ENCODE measurements around the gene TPM1. TPM values are rescaled to one million over a fixed set of nuclear protein-coding genes. Genes with fewer than 3 reads are reported as not detected.

TPM1 gene
- 382 to 512 TPM (median 447 TPM) in 5 replicates for total RNA-seq (2022; extraction: Qiagen RNA extraction)

DNA sequence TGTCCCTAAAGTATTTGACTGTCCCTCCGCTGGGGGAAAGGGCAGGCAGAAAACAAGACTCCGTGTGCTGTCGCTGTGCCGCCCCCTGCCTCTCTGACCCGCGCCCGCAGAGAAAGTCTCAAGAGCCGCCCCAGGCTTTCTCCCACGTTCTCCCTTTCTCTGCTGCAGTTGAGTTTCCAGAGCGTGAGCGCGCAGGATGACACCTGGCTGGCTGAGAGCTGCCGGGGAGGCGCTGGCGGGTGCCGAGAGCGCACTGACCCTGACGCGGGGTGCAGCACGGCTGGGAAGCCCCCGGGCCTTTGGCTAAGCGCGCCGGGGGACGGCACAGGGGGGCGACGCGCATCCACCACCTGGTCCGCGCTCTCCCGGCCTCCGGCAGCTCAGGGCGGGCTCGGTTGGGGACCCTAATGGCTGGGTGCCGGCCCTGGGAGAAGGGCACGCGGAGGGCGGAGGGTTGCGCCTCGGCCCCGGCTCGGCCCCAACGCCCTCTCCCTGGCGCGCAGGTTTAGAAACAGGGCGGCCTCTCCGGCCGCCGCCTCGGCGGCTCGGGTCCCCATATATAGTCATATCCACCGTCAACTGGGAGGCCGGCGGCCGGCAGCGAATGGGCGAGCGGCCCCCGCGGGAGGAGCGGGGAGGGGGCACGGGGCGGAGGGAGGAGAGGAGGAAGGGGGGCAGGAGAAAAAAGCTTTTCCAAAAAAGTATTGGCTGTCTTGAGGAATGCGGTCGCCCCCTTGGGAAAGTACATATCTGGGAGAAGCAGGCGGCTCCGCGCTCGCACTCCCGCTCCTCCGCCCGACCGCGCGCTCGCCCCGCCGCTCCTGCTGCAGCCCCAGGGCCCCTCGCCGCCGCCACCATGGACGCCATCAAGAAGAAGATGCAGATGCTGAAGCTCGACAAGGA, at the start of gene TPM1:
TPM1 (plus strand) TSS at position 774 of the 903 bp plus-strand sequence; CDS start at position 857, 83 bp downstream.

Other genes starting within 250 kb of the TPM1 start
- 26.1 to 36.2 TPM (median 27.5 TPM) in 5 replicates for gene LACTB, start 79.1 kb downstream of the TPM1 start, total RNA-seq (2022; extraction: Qiagen RNA extraction)
- 321 to 408 TPM (median 384 TPM) in 5 replicates for gene RPS27L, start 114.7 kb downstream of the TPM1 start, total RNA-seq (2022; extraction: Qiagen RNA extraction)
- gene RAB8B, start 146.9 kb downstream of the TPM1 start, total RNA-seq (2022; extraction: Qiagen RNA extraction), result 8.3 to 20.1 TPM (median 11.6 TPM) in 5 replicates
- gene APH1B, start 234.9 kb downstream of the TPM1 start, total RNA-seq (2022; extraction: Qiagen RNA extraction), result 17.0 to 24.8 TPM (median 20.8 TPM) in 5 replicates